B cell (primary cell): Measurements from ENCODE around the gene DCDC1. TPM values are rescaled to one million over a fixed set of nuclear protein-coding genes. Genes with fewer than 3 reads are reported as not detected.

Experiments used
- ATAC-seq: fragments of 200-7000 bp; cut with Tn5 transposase; one replicate; pipeline ENCODE4 v1.10.0; 2021; ENCODE audit warnings: low read depth, mild to moderate bottlenecking, moderate number of reproducible peaks, moderate library complexity
- CTCF ChIA-PET: fragments of 350-600 bp; sonication (Branson Sonifier 250); formaldehyde crosslinking; loops from one replicate; lab custom pipeline; 2021; ENCODE audit warnings: antibody characterized with exemption, inconsistent platforms; lab: Charles Lee
- POLR2A ChIA-PET: fragments of 350-600 bp; sonication (Branson Sonifier 250); formaldehyde crosslinking; loops from one replicate; lab custom pipeline; 2021; ENCODE audit warnings: antibody characterized with exemption; lab: Charles Lee
- DNase-seq: peaks from one replicate; pipeline ENCODE4 v3.0.0; 2013
- H2AFZ ChIP-seq: 2 replicates; pipeline ENCODE4 v1.6.1; 2012; ENCODE audit warnings: mild to moderate bottlenecking, low read depth, low read length; ENCODE audit not compliant: insufficient read depth, poor library complexity, severe bottlenecking
- H3K27ac ChIP-seq, 2 donors: 1 replicate in 1 of 2; 2 replicates in 1 of 2; pipeline ENCODE4 v1.5.1; 2012 to 2013; ENCODE audit warnings: low read length in 2 of 2, mild to moderate bottlenecking in 2 of 2, moderate library complexity in 1 of 2
- H3K27me3 ChIP-seq, 4 experiments: fragments of 200-600 bp in 1 of 4; sonication (generic) in 1 of 4; replicated peaks in 1 of 4; 1 replicate in 2 of 4; 2 replicates in 2 of 4; pipeline versions ENCODE4 v1.6.1 to v1.7.0; 2013 to 2016; ENCODE audit warnings: low read length in 3 of 4, mild to moderate bottlenecking in 2 of 4, mixed read lengths in 1 of 4, moderate library complexity in 1 of 4; ENCODE audit not compliant: insufficient read depth in 4 of 4, control insufficient read depth in 3 of 4; ENCODE audit errors: control extremely low read depth in 1 of 4
- H3K36me3 ChIP-seq, 2 experiments: replicated peaks in 1 of 2; 1 replicate in 1 of 2; 2 replicates in 1 of 2; pipeline versions ENCODE4 v1.6.1 to v1.7.1; 2013; ENCODE audit warnings: low read length in 1 of 2; ENCODE audit not compliant: insufficient read depth in 2 of 2, control insufficient read depth in 1 of 2; ENCODE audit errors: control extremely low read depth in 1 of 2, extremely low read depth in 1 of 2
- H3K4me1 ChIP-seq, 2 donors: fragments of 200-600 bp in 1 of 2; sonication (generic) in 1 of 2; 1 replicate in 1 of 2; 2 replicates in 1 of 2; pipeline versions ENCODE4 v1.5.1 to v1.6.1; 2013 to 2017; ENCODE audit warnings: low read length in 2 of 2; ENCODE audit not compliant: control insufficient read depth in 2 of 2, insufficient read depth in 2 of 2
- H3K4me2 ChIP-seq: replicated peaks from 2 replicates; pipeline ENCODE3; 2012; ENCODE audit warnings: mild to moderate bottlenecking, low read depth, low read length; ENCODE audit not compliant: poor library complexity, severe bottlenecking
- H3K4me3 ChIP-seq, 5 experiments: fragments of 200-600 bp in 1 of 5; sonication (generic) in 1 of 5; 1 replicate in 3 of 5; 2 replicates in 2 of 5; pipeline versions ENCODE4 v1.5.1 to v1.7.0; 2011 to 2016; ENCODE audit warnings: low read length in 4 of 5, mild to moderate bottlenecking in 4 of 5, low read depth in 2 of 5, control low read depth in 1 of 5, moderate library complexity in 1 of 5; ENCODE audit not compliant: insufficient read depth in 1 of 5; ENCODE audit errors: control extremely low read depth in 1 of 5, extremely low read depth in 1 of 5
- H3K79me2 ChIP-seq: fragments of 200-600 bp; sonication (generic); one replicate; pipeline ENCODE4 v1.6.0; 2016; ENCODE audit warnings: low read length; ENCODE audit not compliant: control insufficient read depth, insufficient read depth
- H3K9ac ChIP-seq: fragments of 200-600 bp; sonication (generic); 2 replicates; pipeline ENCODE4 v1.6.1; 2017; ENCODE audit warnings: mild to moderate bottlenecking, low read length, moderate library complexity
- H3K9me3 ChIP-seq, 3 donors: one replicate each; pipeline versions ENCODE4 v1.6.1 to v1.7.1; 2013; ENCODE audit warnings: low read length in 2 of 3; ENCODE audit not compliant: control insufficient read depth in 2 of 3, insufficient read depth in 1 of 3; ENCODE audit errors: control extremely low read depth in 1 of 3
- H4K20me1 ChIP-seq: 2 replicates; pipeline ENCODE4 v1.6.0; 2012; ENCODE audit warnings: mild to moderate bottlenecking, low read length; ENCODE audit not compliant: insufficient read depth, control insufficient read depth, poor library complexity, severe bottlenecking
- H3K27ac Mint-ChIP-seq: one replicate; pipeline ENCODE4 v1.8.0; 2021; ENCODE audit warnings: mixed read lengths
- H3K27me3 Mint-ChIP-seq: one replicate; pipeline ENCODE4 v1.8.0; 2021; ENCODE audit warnings: mixed read lengths
- H3K4me1 Mint-ChIP-seq: one replicate; pipeline ENCODE4 v1.8.0; 2021; ENCODE audit warnings: mixed read lengths
- H3K4me3 Mint-ChIP-seq: one replicate; pipeline ENCODE4 v1.8.0; 2021; ENCODE audit warnings: mixed read lengths
- H3K9me3 Mint-ChIP-seq: one replicate; pipeline ENCODE4 v1.8.0; 2022; ENCODE audit warnings: mixed read lengths; ENCODE audit not compliant: insufficient read depth
- EZH2 ChIP-seq: IDR thresholded peaks from 2 replicates; pipeline ENCODE4 v1.6.1; 2012; ENCODE audit warnings: borderline replicate concordance, low read depth, mild to moderate bottlenecking, moderate library complexity, low read length; ENCODE audit not compliant: insufficient read depth, poor library complexity, severe bottlenecking
- WGBS: methylation state at CpG from one replicate; pipeline ENCODE4 v1.1.5; 2013; ENCODE audit warnings: missing lambda C conversion rate; ENCODE audit not compliant: insufficient coverage; 5-methylcytosine and 5-hydroxymethylcytosine counted together
- intact Hi-C: fragments of 100-400 bp; cut with micrococcal nuclease; formaldehyde crosslinking; loops from one replicate; pipeline ENCODE4 v1.10.0; 2022
- polyA plus RNA-seq: library from polyadenylated mRNA; depleted of rRNA; stranded (reverse); fragments of >200 nt; gene quantifications from 2 replicates; pipeline ENCODE4 v1.2.3, GENCODE V29; 2012
- total RNA-seq, 2 donors: library from RNA; stranded (reverse); fragments of 120-200 nt in 1 of 2; gene quantifications; 1 replicate in 1 of 2; 2 replicates in 1 of 2; pipeline versions ENCODE4 v1.2.3 to v1.2.4, GENCODE V29; 2013 to 2022
- TF ChIP-seq, protein P1 (sequence below): fragments of 200-600 bp; IDR thresholded peaks from one replicate; pipeline ENCODE4 v1.8.0; 2022; ENCODE audit warnings: antibody characterized with exemption, mild to moderate bottlenecking

The DCDC1 gene
- total and polyA plus RNA-seq, 2 donors (not counting 1 experiment from before 2014, with no cell fraction given), result not detected

DNA sequence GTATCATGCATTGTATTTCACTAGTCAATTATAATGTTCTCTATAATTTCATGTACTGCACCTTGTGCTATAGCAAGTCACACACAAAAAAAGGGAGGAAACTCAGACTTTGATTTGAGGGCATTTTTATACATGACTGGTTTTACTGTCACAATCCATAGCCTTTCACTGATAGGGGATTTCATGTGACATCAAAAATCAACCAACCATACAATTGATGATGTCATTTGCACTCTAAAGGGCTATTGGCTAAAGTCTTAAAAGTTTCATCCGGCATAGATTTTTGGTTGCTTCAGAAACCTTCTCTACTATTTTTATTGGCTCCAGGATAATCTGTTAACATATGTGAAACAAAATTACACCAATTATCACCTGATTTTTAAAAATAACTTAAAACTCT lies 237.8 kb downstream of the DCDC1 start:
- POLR2A ChIA-PET, result no interaction called here
- no peaks in the 10 kb centered on the region for H4K20me1 ChIP-seq
- CTCF ChIA-PET, result no interaction called here
- H3K4me3 ChIP-seq, result no peak overlapping the region
- no peak overlapping the region for H3K4me2 ChIP-seq
- intact Hi-C loops, result no loop called here
- no peaks in the 10 kb centered on the region for H3K36me3 ChIP-seq
- H3K27me3 ChIP-seq, result no peaks in the 10 kb centered on the region
- Mint-ChIP-seq H3K4me3 (no peak overlapping the region), H3K27ac (no peak overlapping the region), H3K27me3 (no peaks in the 10 kb centered on the region), H3K9me3 (no peaks in the 10 kb centered on the region), H3K4me1 (no peaks in the 10 kb centered on the region)
- TF ChIP-seq, protein P1, sequence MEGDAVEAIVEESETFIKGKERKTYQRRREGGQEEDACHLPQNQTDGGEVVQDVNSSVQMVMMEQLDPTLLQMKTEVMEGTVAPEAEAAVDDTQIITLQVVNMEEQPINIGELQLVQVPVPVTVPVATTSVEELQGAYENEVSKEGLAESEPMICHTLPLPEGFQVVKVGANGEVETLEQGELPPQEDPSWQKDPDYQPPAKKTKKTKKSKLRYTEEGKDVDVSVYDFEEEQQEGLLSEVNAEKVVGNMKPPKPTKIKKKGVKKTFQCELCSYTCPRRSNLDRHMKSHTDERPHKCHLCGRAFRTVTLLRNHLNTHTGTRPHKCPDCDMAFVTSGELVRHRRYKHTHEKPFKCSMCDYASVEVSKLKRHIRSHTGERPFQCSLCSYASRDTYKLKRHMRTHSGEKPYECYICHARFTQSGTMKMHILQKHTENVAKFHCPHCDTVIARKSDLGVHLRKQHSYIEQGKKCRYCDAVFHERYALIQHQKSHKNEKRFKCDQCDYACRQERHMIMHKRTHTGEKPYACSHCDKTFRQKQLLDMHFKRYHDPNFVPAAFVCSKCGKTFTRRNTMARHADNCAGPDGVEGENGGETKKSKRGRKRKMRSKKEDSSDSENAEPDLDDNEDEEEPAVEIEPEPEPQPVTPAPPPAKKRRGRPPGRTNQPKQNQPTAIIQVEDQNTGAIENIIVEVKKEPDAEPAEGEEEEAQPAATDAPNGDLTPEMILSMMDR, result no peak
- TF ChIP-seq EZH2, result no peak
- H3K4me1 ChIP-seq, result no peaks in the 10 kb centered on the region
- DNase-seq (no peak), ATAC-seq (no peak)
- H3K79me2 ChIP-seq, result no peaks in the 10 kb centered on the region
- no peak overlapping the region for H2AFZ ChIP-seq
- H3K9ac ChIP-seq, result no peak overlapping the region
- WGBS, result no CpG with 5 or more reads among the region's 1 CpG
- no peak overlapping the region for H3K27ac ChIP-seq
- no peaks in the 10 kb centered on the region for H3K9me3 ChIP-seq

DNA sequence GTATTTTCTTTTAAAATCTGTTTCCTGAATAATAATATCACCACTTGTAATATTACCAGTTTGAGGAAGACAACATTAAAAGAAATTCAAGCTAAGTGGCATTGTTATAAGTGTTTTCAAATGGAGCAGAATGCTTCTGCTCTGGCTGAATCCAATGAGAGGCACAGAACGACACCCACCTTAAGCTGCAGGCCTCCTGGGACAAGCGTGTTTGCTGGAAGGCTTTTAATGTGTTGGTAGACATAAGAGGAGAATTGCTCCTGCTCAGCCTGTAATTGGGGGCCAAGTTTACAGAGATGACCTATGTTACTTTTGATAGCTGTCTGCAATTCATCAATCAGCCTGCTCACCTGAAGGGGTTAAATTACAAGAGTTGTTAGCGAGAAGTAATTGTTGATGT lies 242.2 kb downstream of the DCDC1 start:
- ChIA-PET CTCF (no interaction called here), POLR2A (no interaction called here)
- Mint-ChIP-seq H3K4me3 (no peak overlapping the region), H3K4me1 (no peaks in the 10 kb centered on the region), H3K27ac (no peak overlapping the region), H3K9me3 (peaks cover 4% of the 10 kb centered on the region), H3K27me3 (no peaks in the 10 kb centered on the region)
- no peak overlapping the region for H3K27ac ChIP-seq
- H3K4me2 ChIP-seq, result no peak overlapping the region
- no peaks in the 10 kb centered on the region for H3K27me3 ChIP-seq
- TF ChIP-seq, protein P1, result no peak
- TF ChIP-seq EZH2, result no peak
- no peak overlapping the region for H3K9ac ChIP-seq
- no peaks in the 10 kb centered on the region for H4K20me1 ChIP-seq
- no peak overlapping the region for H3K4me3 ChIP-seq
- WGBS, result 83% methylated on average over 2 of the region's 3 CpGs
- ATAC-seq (no peak), DNase-seq (no peak)
- H3K4me1 ChIP-seq, result no peaks in the 10 kb centered on the region
- no peak overlapping the region for H2AFZ ChIP-seq
- H3K36me3 ChIP-seq, result no peaks in the 10 kb centered on the region
- H3K9me3 ChIP-seq, result peaks cover 0 to 1% (median 0%) of the 10 kb centered on the region in 3 donors
- intact Hi-C loops, result no loop called here
- H3K79me2 ChIP-seq, result no peaks in the 10 kb centered on the region
